GM18861 (cell line): Measurements from ENCODE around the gene BORCS8.
"Not testable (repeated sequence)": the region's sequence is repeated elsewhere in the genome, so short reads cannot be mapped to it uniquely, and the experiment has no call there.

ENCODE experiments used
- ATAC-seq: cut with Tn5 transposase; IDR thresholded peaks from one replicate; pipeline ENCODE4 v1.9.1; 2021; ENCODE audit not compliant: unreplicated experiment

Gene BORCS8

DNA sequence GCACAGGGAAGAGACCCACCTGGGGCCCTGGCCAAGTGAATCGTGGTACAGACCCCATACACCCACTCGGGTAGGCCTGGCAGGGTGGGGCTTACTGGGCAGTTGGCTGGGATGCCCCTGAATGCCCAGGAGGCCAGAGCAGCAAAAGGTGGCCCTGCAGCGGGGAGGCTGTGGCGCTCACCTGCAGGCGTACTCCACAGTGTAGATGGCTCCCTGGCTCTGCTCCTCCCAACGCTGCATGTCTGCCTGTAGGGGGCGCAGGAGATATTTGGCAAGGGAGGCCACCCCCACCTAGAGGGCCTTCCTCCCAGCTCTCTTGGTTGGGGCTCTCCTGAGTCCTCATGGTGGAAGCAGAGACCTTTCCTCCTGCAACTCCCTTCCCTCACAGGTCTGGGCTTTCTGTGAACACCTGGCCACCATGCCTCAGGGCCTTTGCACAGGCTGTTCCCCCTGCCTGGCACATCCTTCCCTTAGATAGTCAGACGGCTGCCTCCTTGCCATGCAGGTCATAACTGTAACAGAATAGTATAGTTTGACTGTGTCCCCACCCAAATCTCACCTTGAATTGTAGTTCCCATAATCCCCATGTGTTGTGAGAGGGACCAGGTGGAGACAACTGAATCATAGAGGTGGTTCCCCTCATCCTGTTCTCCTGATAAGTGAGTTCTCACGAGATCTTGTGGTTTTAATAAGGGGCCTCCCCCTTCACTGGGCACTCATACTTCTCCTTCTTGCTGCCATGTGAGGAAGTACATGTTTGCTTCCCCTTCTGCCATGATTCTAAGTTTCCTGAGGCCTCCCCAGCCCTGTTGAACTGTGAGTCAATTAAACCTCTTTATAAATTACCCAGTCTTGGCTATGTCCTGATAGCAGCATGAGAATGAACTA lies 5.9 kb downstream of the BORCS8 start:
- no peak for ATAC-seq

DNA sequence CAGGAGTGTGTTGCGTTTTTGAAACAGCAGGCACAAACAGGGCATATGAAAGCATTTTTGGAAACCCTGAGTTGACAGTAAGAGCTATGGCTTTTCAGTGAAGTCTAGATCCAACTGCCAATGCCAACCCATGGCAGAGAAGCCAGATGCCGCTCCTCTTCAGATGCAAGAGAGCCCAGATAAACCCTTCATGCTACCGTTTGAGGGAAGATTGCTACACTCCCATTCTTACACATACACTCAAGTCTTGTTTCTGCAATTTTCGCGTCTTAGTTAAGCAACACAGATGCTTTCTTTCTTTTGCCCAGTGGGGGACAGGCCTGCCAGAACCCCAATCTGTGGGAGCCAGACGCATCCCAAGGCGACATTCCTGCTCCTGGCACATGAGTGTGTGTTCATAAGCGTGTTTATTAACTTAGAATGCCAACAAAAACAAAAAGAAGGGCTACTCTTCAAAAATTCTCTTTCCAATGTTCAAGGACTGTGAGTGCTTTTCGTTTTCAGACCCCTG lies 10.4 kb downstream of the BORCS8 start:
- no peak for ATAC-seq

DNA sequence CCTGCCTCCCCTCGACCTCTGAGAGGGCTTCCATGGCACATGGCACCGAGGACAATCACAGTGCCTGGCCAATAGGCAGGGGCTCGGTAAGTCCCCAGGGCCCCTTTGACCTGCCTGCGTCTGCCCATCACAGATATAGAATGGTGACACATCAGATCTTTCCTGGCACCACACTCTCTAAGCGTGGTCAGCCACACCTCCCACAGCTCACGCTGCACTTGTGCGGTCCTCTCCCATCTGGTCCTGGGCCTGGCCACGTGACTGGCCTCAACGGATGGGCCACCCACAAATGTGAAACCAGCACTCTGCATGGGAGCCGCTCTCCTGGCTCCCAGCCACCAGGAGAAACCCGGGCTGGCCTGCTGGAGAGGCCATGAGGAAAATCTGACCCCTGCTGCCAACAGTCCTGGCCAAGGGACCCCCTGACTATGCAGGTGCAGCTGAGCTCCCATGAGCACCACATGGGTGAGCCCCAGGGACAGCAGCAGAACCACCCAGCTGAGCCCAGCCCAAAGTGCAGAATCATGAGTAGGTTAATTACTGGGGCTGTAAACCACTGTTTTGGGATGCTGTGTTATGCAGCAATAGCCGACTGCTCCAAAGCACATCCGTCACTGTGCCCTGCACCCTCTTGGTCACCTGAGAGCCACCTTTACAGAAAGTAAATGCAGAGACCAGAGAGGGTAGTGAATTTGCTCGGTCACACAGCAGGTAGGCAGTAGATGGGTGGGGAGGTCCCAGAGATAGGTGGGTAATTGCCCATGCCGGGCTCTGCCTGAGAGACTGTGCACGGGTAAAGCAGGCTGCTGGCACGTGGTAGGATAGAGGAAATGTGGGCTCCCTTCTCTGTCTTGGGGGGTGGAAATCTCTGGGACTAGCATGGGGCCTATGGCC lies 12.2 kb downstream of the BORCS8 start:
- no peak for ATAC-seq

DNA sequence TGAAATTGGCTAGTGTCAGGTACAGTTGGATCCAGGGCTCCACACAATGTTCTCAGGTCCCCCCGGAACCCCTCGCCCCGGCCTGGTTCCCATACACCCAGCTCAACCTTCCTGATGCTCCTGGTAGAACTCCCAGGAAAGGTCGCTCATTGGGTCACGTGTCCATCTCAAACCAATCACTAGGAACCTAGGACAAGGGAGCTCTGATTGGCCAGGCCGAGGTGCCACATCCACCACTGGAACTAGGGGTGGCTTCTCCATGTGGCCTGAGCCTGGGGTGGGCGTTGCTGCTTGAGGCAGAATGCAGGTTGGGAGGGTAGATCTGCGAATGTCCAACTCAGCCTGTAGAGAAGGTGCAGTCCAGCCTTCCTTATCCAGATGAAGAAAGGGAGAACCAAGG lies 15.0 kb downstream of the BORCS8 start:
- ATAC-seq = no peak

DNA sequence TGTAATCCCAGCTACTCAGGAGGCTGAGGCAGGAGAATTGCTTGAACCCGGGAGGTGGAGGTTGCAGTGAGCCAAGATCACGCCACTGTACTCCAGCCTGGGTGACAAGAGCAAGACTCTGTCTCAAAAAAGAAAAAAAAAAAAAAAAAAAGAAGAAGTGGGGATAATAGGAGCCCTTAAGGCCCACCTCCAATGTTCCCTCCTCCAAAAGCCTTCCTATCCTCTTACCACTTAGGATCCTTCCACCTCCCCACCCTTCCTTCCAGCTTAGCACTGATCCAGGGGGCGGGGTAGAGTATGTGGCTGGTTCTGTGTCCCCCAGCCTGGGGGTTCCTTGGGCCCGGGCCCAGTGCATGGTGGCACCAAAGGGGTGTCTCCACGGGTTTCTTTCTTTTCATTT lies 18.7 kb downstream of the BORCS8 start:
- ATAC-seq = not testable (repeated sequence)

DNA sequence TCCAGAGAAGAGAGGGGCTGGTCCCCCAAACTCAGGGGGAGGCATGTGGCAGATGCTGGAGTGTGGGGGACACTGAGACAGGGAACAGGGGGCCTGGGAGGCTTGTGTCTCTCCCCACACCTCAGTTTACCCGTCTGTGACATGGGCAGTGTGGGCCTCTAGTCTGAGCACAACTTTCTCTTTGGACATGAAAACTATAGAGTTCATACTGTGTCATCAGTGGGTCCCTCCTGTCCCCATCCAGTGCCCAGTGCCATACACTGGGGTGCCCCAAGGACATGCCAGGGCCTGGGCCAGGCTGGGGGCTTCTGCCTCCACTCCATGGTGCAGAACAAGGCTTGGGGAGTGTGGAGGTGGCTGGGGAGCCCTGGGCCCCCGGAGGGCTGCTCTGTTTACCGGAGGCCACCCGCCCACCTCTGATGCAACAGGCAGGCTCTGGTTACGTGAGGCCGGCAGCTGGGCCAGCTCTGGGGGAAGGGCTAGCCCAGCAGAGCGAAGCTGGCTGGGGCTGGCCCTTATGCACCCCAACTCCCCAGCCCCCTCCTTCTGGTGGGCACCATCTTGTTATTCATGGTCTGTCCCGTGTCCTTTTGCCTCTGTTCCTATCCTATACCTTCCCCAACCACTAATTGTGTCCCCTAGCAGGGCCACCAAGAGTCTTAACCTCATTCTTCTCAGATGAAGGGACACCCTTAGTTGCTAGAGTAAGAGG lies 20.0 kb downstream of the BORCS8 start:
- ATAC-seq = no peak

DNA sequence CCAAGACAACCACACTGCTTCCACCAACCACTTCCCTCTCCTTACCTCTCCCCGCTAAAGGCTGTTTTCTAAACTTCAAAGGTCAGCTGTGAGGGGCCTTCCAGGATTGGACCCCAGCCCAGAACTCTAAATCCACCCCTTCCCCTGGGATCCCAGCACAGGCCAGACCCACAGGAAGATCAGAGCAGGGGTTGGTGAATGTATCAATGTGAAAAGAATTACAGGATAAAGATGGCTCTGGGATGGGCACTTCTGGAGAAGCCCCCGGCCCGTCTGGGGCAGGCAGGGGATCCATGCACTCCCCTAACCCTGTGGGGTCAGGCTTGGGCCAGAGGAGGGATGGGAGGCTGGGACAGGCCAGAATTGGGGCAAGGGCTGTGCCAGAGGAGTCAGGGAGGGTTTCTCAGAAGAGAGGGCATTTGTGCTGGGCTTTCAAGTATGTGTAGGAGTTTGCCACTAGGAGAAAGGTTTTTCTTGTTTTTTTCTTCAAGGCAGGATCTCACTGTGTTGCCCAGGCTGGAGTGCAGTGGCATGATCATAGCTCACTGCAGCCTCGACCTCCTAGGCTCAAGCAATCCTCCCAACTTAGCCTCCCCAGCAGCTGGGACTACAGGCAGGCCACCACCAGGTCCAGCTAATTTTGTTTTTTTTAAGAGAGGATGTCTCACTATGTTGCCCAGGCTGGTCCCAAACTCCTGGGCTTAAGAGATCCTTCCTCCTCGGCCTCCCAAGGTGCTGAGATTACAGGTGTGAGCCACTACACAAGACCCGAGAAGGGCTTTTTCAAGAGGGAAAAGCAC lies 20.9 kb downstream of the BORCS8 start:
- no peak for ATAC-seq

DNA sequence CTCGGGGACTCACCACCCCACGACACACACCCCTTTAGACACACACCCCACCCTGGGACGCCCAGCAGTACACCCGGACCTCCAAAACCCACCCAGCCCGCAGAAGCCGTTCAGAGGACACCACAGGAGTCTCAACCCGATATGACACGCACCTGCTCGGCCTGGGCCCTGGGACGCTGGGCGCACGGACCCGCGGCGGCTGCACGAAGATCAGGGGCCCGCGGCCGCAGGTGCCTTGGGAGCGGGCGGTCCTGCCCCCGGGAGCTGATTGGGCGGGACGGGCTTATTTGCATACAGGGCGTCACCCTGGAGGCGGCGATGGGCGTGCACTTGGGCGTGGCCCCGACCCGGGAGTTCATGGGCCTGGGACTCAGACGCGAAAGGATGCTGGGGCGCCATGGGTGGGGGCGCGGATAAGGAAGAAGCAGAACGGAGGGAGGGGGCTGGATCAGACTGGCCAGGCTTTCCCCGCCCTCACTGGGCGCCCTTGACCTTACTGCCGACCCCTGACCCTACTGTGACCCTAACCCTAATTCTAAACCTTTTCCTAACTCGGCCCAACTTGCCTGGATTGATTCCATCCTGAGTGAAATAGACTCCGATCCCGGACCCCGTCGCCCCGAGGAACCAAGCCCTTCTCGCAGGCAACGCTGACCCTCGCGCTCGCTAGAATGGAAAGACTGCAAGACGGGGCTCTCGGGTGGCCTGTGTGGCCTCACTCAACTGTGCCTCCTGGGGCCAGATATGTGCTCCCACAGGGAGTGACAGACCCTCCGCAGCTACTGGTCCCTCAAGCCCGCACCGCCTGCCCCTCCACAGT lies 21.7 kb downstream of the BORCS8 start, which contains the start of gene MEF2B:
Gene MEF2B, minus strand, starts transcription at position 211 of the 820 bp plus-strand sequence. CDS start 19,528 bp downstream, outside the sequence.
- peak; percentile 49 for ATAC-seq

DNA sequence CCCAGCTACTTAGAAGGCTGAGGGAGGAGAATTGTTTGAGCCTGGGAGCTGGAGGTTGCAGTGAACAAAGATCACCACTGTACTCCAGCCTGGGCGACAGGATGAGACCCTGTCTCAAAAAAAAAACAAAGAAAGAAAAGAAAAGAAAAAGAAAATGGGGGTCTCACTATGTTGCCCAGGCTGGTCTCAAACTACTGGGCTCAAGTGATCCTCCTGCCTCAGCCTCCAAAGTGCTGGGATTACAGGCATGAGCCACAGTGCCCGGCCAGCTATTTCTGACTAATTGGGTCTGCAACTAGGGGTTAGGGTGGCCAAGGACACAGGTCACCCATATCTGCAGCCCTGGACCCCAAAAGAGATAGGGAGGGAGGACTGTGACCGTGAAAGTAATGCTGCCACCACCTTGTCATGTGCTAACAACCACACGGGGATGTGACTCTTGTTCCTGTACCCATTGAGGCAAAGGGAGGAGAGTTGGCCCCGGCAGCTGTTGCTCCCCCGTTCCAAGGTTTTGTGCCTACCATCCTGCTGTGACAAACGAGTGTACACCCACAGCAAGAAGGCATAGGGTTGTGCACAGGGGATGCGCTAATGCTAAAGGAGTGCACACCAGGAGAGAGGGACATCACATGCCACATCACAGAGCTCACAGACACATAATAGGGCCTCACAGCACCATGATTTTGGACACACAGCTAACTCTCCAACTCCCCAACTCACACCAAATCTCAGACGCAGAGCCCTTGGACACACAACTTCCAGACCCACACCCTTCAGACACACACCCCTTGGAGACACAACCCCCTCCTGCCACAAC lies 22.5 kb downstream of the BORCS8 start:
- ATAC-seq = no peak

DNA sequence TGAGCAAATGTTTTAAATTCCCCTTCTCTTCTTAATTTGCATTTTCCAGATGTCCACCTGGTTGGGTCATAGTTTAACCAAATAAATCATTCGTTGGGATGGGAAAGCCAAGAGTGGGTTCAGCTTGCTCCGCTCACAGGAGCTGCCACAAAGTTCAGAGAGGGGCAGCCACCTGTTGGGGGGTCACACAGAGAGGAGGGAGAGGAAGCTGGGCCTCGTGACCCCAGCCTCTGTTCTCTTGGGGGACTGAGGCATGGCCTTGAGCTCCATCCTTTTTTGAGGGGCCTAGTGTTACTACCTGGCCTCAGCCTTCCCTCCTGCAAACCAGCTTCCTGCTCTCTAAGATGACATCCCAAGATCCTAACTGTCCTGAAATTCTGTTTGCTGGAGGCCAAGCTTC lies 24.3 kb downstream of the BORCS8 start:
- ATAC-seq = no peak

DNA sequence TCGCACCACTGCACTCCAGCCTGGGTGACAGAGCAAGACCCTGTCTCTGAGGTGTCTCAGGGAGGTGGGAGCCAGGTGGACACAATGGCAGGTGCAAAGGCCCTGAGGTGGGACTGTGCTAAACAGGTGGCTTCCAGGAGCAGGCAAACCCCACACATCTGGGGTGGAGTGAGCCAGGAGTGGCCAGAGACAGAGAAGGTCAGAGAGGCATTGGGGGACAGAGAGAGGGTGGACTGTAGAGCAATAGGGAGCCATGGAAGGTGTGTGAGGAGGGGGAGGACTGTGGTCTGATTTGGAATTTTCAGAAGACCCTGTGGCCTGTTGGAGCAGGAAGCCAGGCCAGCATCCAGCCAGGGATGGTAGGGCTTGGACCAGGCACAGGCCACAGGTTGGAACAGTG lies 26.6 kb downstream of the BORCS8 start:
- ATAC-seq = no peak

DNA sequence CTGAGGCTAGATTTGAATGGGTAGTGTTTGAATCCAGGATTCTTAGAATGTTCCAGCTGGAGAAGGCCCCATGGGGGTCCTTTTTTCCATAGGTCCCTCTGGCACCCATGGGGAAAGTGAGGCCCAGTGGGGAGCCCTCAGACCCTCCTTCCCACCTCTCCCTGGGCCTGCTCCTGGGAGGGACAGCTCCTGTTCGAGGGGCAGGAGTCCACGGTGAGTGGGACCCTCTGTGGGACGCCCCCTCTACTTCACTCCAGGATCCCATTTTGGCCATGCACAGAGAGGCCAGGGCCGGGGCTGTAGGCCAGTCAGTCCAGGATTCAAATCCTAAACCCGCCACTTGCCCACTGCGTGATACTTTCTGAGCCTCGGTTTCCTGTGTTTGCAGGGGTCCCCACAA lies 29.5 kb downstream of the BORCS8 start:
- no peak for ATAC-seq

DNA sequence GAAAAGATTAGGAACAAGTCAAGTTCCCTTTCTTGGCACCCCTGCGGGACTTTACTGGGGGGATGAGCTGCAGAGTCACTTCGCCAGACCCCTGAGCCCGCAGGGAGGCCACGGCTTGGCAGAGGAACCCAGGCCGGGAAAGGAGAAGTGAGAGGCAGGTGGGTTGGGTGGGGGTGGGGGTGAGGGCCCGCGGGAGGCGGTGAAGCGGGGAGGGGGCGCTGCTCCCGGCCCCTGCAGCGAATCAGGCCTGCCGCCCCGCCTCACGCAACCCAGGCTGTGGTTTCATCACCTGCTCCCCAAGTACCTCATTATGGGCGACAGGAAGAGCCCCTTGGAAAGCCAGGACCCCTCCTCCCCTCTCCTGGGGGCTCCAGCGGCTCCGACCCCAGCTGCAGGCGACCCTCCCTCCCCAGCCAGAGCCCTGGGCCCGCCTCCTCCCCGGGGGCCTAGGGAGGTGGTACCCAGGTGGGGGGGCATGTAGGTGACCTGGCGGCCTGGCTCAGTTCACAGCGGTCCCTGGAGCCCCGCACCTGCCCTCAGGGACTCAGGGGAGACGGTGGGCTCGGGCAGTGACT lies 31.4 kb downstream of the BORCS8 start:
- no peak for ATAC-seq

DNA sequence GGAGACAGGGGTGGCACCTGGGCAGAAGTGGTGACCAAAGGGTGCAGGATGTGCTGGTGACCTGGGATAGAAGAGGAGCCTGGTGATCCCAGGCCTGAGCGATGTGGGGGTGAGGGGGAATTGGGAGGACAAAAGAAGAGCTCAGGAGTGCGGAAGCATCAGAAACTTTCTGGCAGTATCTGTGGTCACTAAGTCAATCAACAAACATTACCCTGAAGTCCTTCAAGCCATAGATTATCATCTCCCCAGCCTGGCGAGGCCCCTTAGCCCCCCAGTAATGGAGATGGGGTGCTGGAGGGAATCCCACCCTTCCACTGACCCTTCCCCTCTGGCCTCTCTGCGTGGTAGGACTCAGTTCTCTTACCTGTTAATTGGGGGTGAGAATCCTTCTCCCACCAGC lies 32.4 kb downstream of the BORCS8 start:
- no peak for ATAC-seq

DNA sequence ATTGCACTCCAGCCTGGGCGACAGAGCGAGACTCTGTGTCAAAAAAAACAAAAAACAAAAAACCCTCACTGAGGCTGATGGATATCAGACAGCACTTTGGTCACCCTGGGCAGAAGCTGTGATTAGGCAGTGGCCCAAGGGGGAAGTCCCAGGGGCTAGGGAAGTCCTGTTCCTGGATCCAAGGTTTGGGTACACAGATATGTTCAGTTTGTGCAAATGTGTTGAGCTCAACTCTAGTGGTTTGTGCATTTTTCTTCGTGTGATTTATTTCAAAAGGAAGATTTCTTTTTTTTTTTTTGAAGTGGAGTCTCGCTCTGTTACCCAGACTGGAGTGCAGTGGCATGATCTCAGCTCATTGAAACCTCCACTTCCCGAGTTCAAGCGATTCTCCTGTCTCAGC lies 34.1 kb downstream of the BORCS8 start:
- ATAC-seq = no peak

DNA sequence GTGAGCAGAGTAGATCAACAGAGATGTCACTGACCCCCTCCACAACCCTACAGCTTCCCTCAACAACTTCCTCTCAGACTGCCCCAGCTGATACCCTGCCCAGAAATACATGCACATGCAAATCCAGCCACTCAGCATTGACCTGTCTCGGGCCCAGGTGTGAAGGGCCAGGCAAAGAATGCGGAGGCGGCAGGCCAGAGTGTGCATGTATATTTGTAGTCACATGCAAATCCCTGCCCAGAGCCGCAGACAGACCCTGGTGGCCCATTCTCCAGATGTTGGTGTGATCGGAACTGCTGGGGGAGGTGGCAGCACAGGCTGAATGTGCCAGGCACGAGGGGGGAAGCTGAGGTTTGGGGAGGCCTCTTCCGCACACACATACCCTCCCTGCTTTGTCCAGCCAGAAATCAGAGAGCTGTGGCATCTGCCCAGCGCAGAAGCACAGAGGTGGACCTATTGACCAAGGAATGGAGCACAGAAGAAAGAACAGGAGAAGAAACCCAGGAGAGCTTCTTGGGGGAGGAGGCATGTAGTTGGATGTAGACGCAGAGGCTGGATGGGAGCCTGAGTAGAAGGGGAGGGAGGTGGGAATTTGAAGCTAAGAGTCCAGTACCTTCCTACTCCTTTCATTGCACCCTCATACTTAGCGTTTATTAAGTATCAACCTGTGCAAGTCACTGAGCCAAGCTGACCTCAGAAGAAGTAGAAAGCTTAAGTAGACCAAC lies 36.3 kb downstream of the BORCS8 start:
- peak; percentile 48 for ATAC-seq

DNA sequence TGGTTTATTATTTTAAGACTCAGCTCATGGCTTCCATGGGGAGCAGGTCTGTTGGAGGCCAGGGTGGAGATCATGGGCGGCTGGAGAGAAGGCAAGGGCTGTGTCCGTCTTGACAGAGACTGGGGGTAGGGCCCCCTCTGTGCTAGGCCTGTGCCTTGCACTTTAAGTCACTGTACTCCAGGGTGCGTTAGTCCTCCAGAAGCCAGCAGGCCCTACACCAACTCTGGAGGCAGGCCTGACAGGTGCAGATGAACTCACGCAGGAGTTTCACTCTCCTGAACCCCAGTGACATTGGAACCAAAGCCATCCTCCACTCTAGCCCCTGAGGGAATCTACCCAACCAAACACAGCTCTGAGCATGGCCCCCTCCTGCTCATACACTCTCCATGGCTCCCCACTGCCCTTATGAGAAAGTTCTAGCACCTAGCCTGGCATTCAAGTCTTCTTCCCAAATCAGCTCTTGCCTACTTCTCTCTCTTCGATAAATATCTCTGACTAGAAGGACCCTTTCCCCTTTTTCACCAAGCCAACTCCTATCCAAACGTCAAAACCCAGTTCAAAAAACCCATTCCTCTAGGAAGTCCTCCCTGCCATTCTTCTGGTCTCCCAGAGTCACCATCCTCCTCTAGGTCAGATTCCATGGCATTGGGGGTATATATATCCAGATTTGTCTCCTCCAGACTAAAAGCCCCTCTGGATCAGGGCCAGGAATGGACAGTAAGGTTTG lies 37.0 kb downstream of the BORCS8 start:
- ATAC-seq = no peak
